ENCODE results near the gene EBF3. TPM values are rescaled to one million over a fixed set of nuclear protein-coding genes. Genes with fewer than 3 reads are reported as not detected.
A peak's percentile ranks its signal among the peaks of the same experiment; 100 is the strongest.

Gene EBF3
- total RNA-seq, 5 donors from 2014 or later (not counting 1 experiment from before 2014, with no cell fraction given), result not detected

GRCh38 chr10:129956876-129957673 lies 7.0 kb downstream of the EBF3 start:
- H3K27ac ChIP-seq (ENCODE audit: low read length), result no peak overlapping the region
- Mint-ChIP-seq H3K4me3 (no peak overlapping the region), H3K27me3 (peaks cover 69 to 81% of the 10 kb centered on the region in 2 donors), H3K4me1 (peaks cover 14 to 25% (median 17%) of the 10 kb centered on the region in 3 donors), H3K36me3 (no peaks in the 10 kb centered on the region), H3K27ac (no peak overlapping the region), H3K9me3 (peaks cover 0 to 5% (median 3%) of the 10 kb centered on the region in 3 donors)
- H3K4me3 ChIP-seq (ENCODE audit: control insufficient read depth in 1 of 2, extremely low read depth in 1 of 2, low read length in 1 of 2), result no peak overlapping the region
- H3K9me3 ChIP-seq, result no peaks in the 10 kb centered on the region
- WGBS (ENCODE audit: insufficient coverage), result 41% methylated on average over 10 of the region's 18 CpGs
- no peaks in the 10 kb centered on the region for H3K36me3 ChIP-seq (ENCODE audit: control insufficient read depth in 2 of 2, extremely low read depth in 1 of 2, insufficient read depth in 1 of 2, low read length in 1 of 2)
- ATAC-seq (replicated peaks in 1 of 4), result no peak
- POLR2A ChIA-PET, result no interaction called here
- H3K27me3 ChIP-seq (replicated peaks in 1 of 2; ENCODE audit: control insufficient read depth in 2 of 2, extremely low read depth in 1 of 2, insufficient read depth in 2 of 2, low read length in 1 of 2), result peaks cover 33 to 46% of the 10 kb centered on the region in 2 experiments
- CTCF ChIA-PET, result no interaction called here
- no peak for DNase-seq
- peaks cover 5 to 14% of the 10 kb centered on the region in 2 experiments for H3K4me1 ChIP-seq (ENCODE audit: control insufficient read depth in 1 of 2, extremely low read depth in 1 of 2, insufficient read depth in 2 of 2, low read length in 2 of 2)

- no peak for DNase-seq
- Mint-ChIP-seq H3K36me3 (no peaks in the 10 kb centered on the region), H3K9me3 (peaks cover 0 to 5% (median 3%) of the 10 kb centered on the region in 3 donors), H3K27ac (no peak overlapping the region), H3K27me3 (peaks cover 63 to 79% of the 10 kb centered on the region in 2 donors), H3K4me3 (no peak overlapping the region), H3K4me1 (peaks cover 11 to 18% (median 13%) of the 10 kb centered on the region in 3 donors)
- Histone ChIP-seq H3K36me3 (ENCODE audit: control insufficient read depth in 2 of 2, extremely low read depth in 1 of 2, insufficient read depth in 1 of 2, low read length in 1 of 2) (no peaks in the 10 kb centered on the region), H3K4me3 (ENCODE audit: control insufficient read depth in 1 of 2, extremely low read depth in 1 of 2, low read length in 1 of 2) (no peak overlapping the region), H3K4me1 (ENCODE audit: control insufficient read depth in 1 of 2, extremely low read depth in 1 of 2, insufficient read depth in 2 of 2, low read length in 2 of 2) (peaks cover 5 to 13% of the 10 kb centered on the region in 2 experiments), H3K27ac (ENCODE audit: low read length) (no peak overlapping the region), H3K9me3 (no peaks in the 10 kb centered on the region), H3K27me3 (replicated peaks in 1 of 2; ENCODE audit: control insufficient read depth in 2 of 2, extremely low read depth in 1 of 2, insufficient read depth in 2 of 2, low read length in 1 of 2) (peaks cover 31 to 45% of the 10 kb centered on the region in 2 experiments)
- WGBS (ENCODE audit: insufficient coverage), result 70% methylated on average over 3 of the region's 9 CpGs
- POLR2A ChIA-PET, result no interaction called here
- ATAC-seq (replicated peaks in 1 of 4), result no peak
- CTCF ChIA-PET, result interaction anchor here in 1 of 2 donors (0.6 kb wide), 1 partner anchor 15 kb away, joined by 3 read pairs; no protein-coding TSS in a partner anchor
Measured at GRCh38 chr10:129956286-129956670, 7.8 kb downstream of the EBF3 start.

DNA sequence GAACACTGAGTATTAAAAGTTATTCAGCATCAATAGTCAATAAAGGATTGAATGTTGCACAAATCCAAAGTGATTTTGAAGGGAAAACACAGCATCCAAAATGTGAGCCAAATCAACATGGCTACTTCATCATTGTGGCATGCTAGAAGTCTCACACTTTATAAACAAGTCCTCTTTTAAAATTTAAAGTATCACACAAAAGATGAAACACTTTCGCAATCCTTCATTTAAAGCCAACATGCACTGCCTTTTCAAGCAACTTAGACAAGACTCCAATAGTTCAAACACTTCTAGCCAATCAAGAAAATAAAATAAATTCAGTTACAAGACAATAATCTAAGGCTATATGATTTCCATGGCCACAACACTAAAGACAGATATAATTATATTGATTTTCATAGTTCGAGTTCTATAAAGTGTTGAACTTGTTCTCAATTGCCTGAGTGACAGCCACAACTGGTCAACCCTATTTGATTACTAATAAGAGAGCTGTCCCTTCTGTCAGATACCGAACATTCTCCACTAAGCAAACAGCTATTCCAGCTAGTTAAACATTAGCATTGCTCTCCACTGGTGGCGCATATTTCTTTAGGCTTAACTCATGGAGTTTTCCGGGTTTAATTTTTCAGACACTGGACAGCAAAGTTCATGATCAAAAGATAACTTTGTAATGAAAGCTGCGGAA lies 8.3 kb downstream of the EBF3 start:
- Histone ChIP-seq H3K4me1 (ENCODE audit: control insufficient read depth in 1 of 2, extremely low read depth in 1 of 2, insufficient read depth in 2 of 2, low read length in 2 of 2) (peaks cover 5 to 13% of the 10 kb centered on the region in 2 experiments), H3K27ac (ENCODE audit: low read length) (no peak overlapping the region), H3K27me3 (replicated peaks in 1 of 2; ENCODE audit: control insufficient read depth in 2 of 2, extremely low read depth in 1 of 2, insufficient read depth in 2 of 2, low read length in 1 of 2) (peaks cover 26 to 42% of the 10 kb centered on the region in 2 experiments), H3K36me3 (ENCODE audit: control insufficient read depth in 2 of 2, extremely low read depth in 1 of 2, insufficient read depth in 1 of 2, low read length in 1 of 2) (no peaks in the 10 kb centered on the region), H3K4me3 (ENCODE audit: control insufficient read depth in 1 of 2, extremely low read depth in 1 of 2, low read length in 1 of 2) (no peak overlapping the region), H3K9me3 (no peaks in the 10 kb centered on the region)
- 88% methylated on average over 5 of the region's 6 CpGs for WGBS (ENCODE audit: insufficient coverage)
- DNase-seq, result no peak
- ChIA-PET CTCF (interaction anchor here in 1 of 2 donors (0.6 kb wide), 1 partner anchor 15 kb away, joined by 3 read pairs; no protein-coding TSS in a partner anchor), POLR2A (no interaction called here)
- Mint-ChIP-seq H3K36me3 (no peaks in the 10 kb centered on the region), H3K27ac (no peak overlapping the region), H3K27me3 (peaks cover 63 to 79% of the 10 kb centered on the region in 2 donors), H3K4me3 (no peak overlapping the region), H3K4me1 (peaks cover 11 to 14% (median 13%) of the 10 kb centered on the region in 3 donors), H3K9me3 (peaks cover 0 to 5% (median 3%) of the 10 kb centered on the region in 3 donors)
- ATAC-seq (replicated peaks in 1 of 4), result no peak

- Histone ChIP-seq H3K36me3 (ENCODE audit: control insufficient read depth in 2 of 2, extremely low read depth in 1 of 2, insufficient read depth in 1 of 2, low read length in 1 of 2) (no peaks in the 10 kb centered on the region), H3K27ac (ENCODE audit: low read length) (no peak overlapping the region), H3K9me3 (no peaks in the 10 kb centered on the region), H3K27me3 (replicated peaks in 1 of 2; ENCODE audit: control insufficient read depth in 2 of 2, extremely low read depth in 1 of 2, insufficient read depth in 2 of 2, low read length in 1 of 2) (peaks cover 22 to 36% of the 10 kb centered on the region in 2 experiments), H3K4me3 (ENCODE audit: control insufficient read depth in 1 of 2, extremely low read depth in 1 of 2, low read length in 1 of 2) (no peak overlapping the region), H3K4me1 (ENCODE audit: control insufficient read depth in 1 of 2, extremely low read depth in 1 of 2, insufficient read depth in 2 of 2, low read length in 2 of 2) (peaks cover 5 to 13% of the 10 kb centered on the region in 2 experiments)
- peaks cover 6 to 7% (median 6%) of the 10 kb centered on the region in 3 donors for H3K4me1 Mint-ChIP-seq
- 70% methylated on average over 4 of the region's 11 CpGs for WGBS (ENCODE audit: insufficient coverage)
- H3K27ac Mint-ChIP-seq, result peak overlapping the region in 1 of 2 donors; percentile 10
- no peak overlapping the region for H3K4me3 Mint-ChIP-seq
- H3K27me3 Mint-ChIP-seq, result peaks cover 57 to 77% of the 10 kb centered on the region in 2 donors
- ChIA-PET POLR2A (no interaction called here), CTCF (no interaction called here)
- no peaks in the 10 kb centered on the region for H3K36me3 Mint-ChIP-seq
- ATAC-seq (replicated peaks in 1 of 4), result no peak
- peaks cover 0 to 5% (median 3%) of the 10 kb centered on the region in 3 donors for H3K9me3 Mint-ChIP-seq
- no peak for DNase-seq
Measured at GRCh38 chr10:129954492-129955315, 9.4 kb downstream of the EBF3 start.

GRCh38 chr10:129953119-129954051 lies 10.7 kb downstream of the EBF3 start:
- Mint-ChIP-seq H3K4me3 (no peak overlapping the region), H3K4me1 (peaks cover 4 to 6% (median 4%) of the 10 kb centered on the region in 3 donors), H3K9me3 (peaks cover 0 to 5% (median 3%) of the 10 kb centered on the region in 3 donors), H3K27me3 (peaks cover 56 to 83% of the 10 kb centered on the region in 2 donors), H3K36me3 (no peaks in the 10 kb centered on the region), H3K27ac (no peak overlapping the region)
- ChIA-PET POLR2A (no interaction called here), CTCF (no interaction called here)
- Histone ChIP-seq H3K9me3 (no peaks in the 10 kb centered on the region), H3K27ac (ENCODE audit: low read length) (no peak overlapping the region), H3K4me3 (ENCODE audit: control insufficient read depth in 1 of 2, extremely low read depth in 1 of 2, low read length in 1 of 2) (no peak overlapping the region), H3K4me1 (ENCODE audit: control insufficient read depth in 1 of 2, extremely low read depth in 1 of 2, insufficient read depth in 2 of 2, low read length in 2 of 2) (peaks cover 3 to 4% of the 10 kb centered on the region in 2 experiments), H3K36me3 (ENCODE audit: control insufficient read depth in 2 of 2, extremely low read depth in 1 of 2, insufficient read depth in 1 of 2, low read length in 1 of 2) (no peaks in the 10 kb centered on the region), H3K27me3 (replicated peaks in 1 of 2; ENCODE audit: control insufficient read depth in 2 of 2, extremely low read depth in 1 of 2, insufficient read depth in 2 of 2, low read length in 1 of 2) (peaks cover 22 to 35% of the 10 kb centered on the region in 2 experiments)
- WGBS (ENCODE audit: insufficient coverage), result 95% methylated on average over 12 of the region's 22 CpGs
- no peak for ATAC-seq (replicated peaks in 1 of 4)
- no peak for DNase-seq
